Measurements from ENCODE around the gene RNF175. TPM values are rescaled to one million over a fixed set of nuclear protein-coding genes. Genes with fewer than 3 reads are reported as not detected.

RNF175 gene
- total RNA-seq, 1 experiment from 2014 or later, result 5.4 TPM

- no peak for TF ChIP-seq ZSCAN18 (CRISPR knock-in tag; IDR thresholded peaks at IDR 0.05)
- TF ChIP-seq CREM (CRISPR knock-in tag; IDR thresholded peaks at IDR 0.05), result no peak
- TF ChIP-seq SMAD3 (CRISPR knock-in tag; IDR thresholded peaks at IDR 0.05; ENCODE audit: borderline replicate concordance), result no peak
- no peak for TF ChIP-seq MLX (CRISPR knock-in tag; IDR thresholded peaks at IDR 0.05)
- peak; percentile 35; the same call in 1 of the 2 replicates for TF ChIP-seq ZNF423 (CRISPR knock-in tag; IDR thresholded peaks at IDR 0.05)
- TF ChIP-seq TEAD1 (CRISPR knock-in tag; IDR thresholded peaks at IDR 0.05), result no peak
- no peak for TF ChIP-seq SMAD4 (CRISPR knock-in tag; IDR thresholded peaks at IDR 0.05)
- no peak for TF ChIP-seq ATF1 (CRISPR knock-in tag; IDR thresholded peaks at IDR 0.05)
- peak; percentile 47; the same call in 1 of the 2 replicates for TF ChIP-seq USF2 (CRISPR knock-in tag; IDR thresholded peaks at IDR 0.05)
- TF ChIP-seq ATF3 (CRISPR knock-in tag; conservative IDR thresholded peaks at IDR 0.05), result no peak
- no peak for TF ChIP-seq NR1H2 (CRISPR knock-in tag; IDR thresholded peaks at IDR 0.05)
- TF ChIP-seq SP1 (CRISPR knock-in tag; conservative IDR thresholded peaks at IDR 0.05), result no peak
- TF ChIP-seq CDX4 (CRISPR knock-in tag; IDR thresholded peaks at IDR 0.05; ENCODE audit: borderline replicate concordance), result no peak
- no peak for TF ChIP-seq ZNF425 (CRISPR knock-in tag; conservative IDR thresholded peaks at IDR 0.05)
- TF ChIP-seq ETV6 (CRISPR knock-in tag; IDR thresholded peaks at IDR 0.05), result no peak
- TF ChIP-seq ZNF232 (CRISPR knock-in tag; IDR thresholded peaks at IDR 0.05), result peak; percentile 85
- TF ChIP-seq RELA (CRISPR knock-in tag; IDR thresholded peaks at IDR 0.05; ENCODE audit: borderline replicate concordance), result no peak
- no peak for TF ChIP-seq ZNF512 (CRISPR knock-in tag; IDR thresholded peaks at IDR 0.05; ENCODE audit: borderline replicate concordance)
- no peak; the same call in 1 of the 2 replicates for TF ChIP-seq ZNF317 (CRISPR knock-in tag; IDR thresholded peaks at IDR 0.05; ENCODE audit: borderline replicate concordance, low read depth)
- TF ChIP-seq ARID4B (CRISPR knock-in tag; IDR thresholded peaks at IDR 0.05; ENCODE audit: borderline replicate concordance), result peak; percentile 86
- TF ChIP-seq SOX15 (CRISPR knock-in tag; IDR thresholded peaks at IDR 0.05), result no peak
- no peak for TF ChIP-seq E2F4 (CRISPR knock-in tag; IDR thresholded peaks at IDR 0.05; ENCODE audit: borderline replicate concordance, low read depth)
- TF ChIP-seq MYBL2 (CRISPR knock-in tag; IDR thresholded peaks at IDR 0.05), result peak; percentile 82; the same call in 1 of the 2 replicates
- no peak for TF ChIP-seq JAZF1 (CRISPR knock-in tag; IDR thresholded peaks at IDR 0.05)
- no peak for TF ChIP-seq ZNF219 (CRISPR knock-in tag; IDR thresholded peaks at IDR 0.05; ENCODE audit: borderline replicate concordance)
- no peak for TF ChIP-seq ZNF138 (CRISPR knock-in tag; conservative IDR thresholded peaks at IDR 0.05)
Observed at GRCh38 chr4:153683763-153684181, 76.1 kb downstream of the RNF175 start (continued).
